ENCODE results near the gene EFCAB8. TPM values are rescaled to one million over a fixed set of nuclear protein-coding genes. Genes with fewer than 3 reads are reported as not detected.

The EFCAB8 gene
- total RNA-seq, 1 donor from 2014 or later: not detected

DNA sequence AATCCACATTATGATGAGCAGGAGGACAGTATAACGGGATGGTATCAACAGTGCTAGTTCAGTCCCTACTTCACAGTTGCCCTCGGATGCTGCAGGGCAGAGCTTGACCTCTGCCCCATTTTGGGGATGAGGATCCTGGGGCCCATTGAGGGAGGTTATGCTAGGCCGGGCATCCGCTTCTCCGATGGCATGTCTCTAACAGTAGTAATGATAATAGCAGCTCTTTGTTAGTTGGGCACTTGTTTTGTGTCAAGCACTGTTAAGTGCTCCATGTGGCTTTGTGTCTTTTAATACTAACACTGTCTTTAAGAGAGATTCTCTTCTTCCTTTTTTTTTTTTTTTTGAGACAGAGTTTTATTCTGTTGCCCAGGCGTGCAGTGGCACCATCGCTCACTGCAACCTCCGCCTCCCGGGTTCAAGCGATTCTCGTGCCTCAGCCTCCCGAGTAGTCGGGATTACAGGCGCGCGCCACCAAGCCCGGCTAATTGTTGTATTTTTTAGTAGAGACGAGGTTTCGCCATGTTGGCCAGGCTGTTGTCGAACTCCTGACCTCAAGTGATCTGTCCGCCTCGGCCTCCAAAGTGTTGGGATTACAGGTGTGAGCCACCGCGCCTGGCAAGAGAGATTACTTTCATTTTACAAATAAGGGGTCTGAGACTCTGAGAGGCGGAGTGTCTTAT is 37.9 kb upstream of the EFCAB8 start:
- no peak for DNase-seq (ENCODE audit: low read depth)
- H3K4me3 ChIP-seq (ENCODE audit: low read depth, low read length): peak overlapping the region; percentile 66
- TF ChIP-seq, protein P1, sequence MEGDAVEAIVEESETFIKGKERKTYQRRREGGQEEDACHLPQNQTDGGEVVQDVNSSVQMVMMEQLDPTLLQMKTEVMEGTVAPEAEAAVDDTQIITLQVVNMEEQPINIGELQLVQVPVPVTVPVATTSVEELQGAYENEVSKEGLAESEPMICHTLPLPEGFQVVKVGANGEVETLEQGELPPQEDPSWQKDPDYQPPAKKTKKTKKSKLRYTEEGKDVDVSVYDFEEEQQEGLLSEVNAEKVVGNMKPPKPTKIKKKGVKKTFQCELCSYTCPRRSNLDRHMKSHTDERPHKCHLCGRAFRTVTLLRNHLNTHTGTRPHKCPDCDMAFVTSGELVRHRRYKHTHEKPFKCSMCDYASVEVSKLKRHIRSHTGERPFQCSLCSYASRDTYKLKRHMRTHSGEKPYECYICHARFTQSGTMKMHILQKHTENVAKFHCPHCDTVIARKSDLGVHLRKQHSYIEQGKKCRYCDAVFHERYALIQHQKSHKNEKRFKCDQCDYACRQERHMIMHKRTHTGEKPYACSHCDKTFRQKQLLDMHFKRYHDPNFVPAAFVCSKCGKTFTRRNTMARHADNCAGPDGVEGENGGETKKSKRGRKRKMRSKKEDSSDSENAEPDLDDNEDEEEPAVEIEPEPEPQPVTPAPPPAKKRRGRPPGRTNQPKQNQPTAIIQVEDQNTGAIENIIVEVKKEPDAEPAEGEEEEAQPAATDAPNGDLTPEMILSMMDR (conservative IDR thresholded peaks at IDR 0.05; ENCODE audit: low read depth, low read length): no peak

GRCh38 chr20:32822225-32822624 is 36.5 kb upstream of the EFCAB8 start:
- TF ChIP-seq, protein P1 (conservative IDR thresholded peaks at IDR 0.05; ENCODE audit: low read depth, low read length): no peak
- no peak for DNase-seq (ENCODE audit: low read depth)
- no peak overlapping the region for H3K4me3 ChIP-seq (ENCODE audit: low read depth, low read length)

GRCh38 chr20:32823078-32823477 is 35.6 kb upstream of the EFCAB8 start:
- no peak for DNase-seq (ENCODE audit: low read depth)
- TF ChIP-seq, protein P1 (conservative IDR thresholded peaks at IDR 0.05; ENCODE audit: low read depth, low read length): peak; percentile 29
- no peak overlapping the region for H3K4me3 ChIP-seq (ENCODE audit: low read depth, low read length)

- no peak overlapping the region for H3K4me3 ChIP-seq (ENCODE audit: low read depth, low read length)
- DNase-seq (ENCODE audit: low read depth): no peak
- TF ChIP-seq, protein P1 (conservative IDR thresholded peaks at IDR 0.05; ENCODE audit: low read depth, low read length): no peak
These were observed 34.8 kb upstream of the EFCAB8 start for GRCh38 chr20:32823737-32824588.

DNA sequence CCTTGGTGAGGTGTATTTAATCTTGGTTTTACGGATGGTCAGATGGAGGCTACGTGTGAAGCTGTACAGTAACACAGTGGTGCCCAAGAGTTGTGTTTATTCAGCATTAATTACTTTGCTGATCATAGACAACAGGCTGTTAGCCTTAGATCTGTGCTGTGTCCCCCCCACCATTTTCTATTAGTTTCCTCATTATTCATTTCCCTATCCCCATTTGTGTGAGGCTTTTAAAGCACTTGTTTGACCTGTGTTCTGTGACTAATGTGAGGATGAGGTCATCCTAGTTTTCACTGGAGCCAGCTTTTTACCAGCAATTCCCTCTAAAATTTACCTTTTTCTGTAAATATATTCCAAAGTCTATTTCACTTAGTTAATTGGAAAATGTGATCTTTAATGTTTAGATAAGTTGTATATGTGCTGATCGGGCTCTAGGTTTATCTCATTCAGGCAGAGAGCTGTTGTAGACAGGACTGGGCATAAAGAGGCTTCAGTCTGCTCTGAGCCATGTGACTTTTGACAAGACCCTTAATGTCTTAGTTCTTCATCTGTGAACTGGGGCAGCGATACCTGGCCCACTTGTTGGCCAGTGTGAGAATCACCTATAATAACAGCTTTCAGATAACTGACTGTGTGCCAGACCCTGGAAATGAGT is 30.6 kb upstream of the EFCAB8 start:
- TF ChIP-seq, protein P1 (conservative IDR thresholded peaks at IDR 0.05; ENCODE audit: low read depth, low read length): no peak
- no peak for DNase-seq (ENCODE audit: low read depth)
- H3K4me3 ChIP-seq (ENCODE audit: low read depth, low read length): no peak overlapping the region

DNA sequence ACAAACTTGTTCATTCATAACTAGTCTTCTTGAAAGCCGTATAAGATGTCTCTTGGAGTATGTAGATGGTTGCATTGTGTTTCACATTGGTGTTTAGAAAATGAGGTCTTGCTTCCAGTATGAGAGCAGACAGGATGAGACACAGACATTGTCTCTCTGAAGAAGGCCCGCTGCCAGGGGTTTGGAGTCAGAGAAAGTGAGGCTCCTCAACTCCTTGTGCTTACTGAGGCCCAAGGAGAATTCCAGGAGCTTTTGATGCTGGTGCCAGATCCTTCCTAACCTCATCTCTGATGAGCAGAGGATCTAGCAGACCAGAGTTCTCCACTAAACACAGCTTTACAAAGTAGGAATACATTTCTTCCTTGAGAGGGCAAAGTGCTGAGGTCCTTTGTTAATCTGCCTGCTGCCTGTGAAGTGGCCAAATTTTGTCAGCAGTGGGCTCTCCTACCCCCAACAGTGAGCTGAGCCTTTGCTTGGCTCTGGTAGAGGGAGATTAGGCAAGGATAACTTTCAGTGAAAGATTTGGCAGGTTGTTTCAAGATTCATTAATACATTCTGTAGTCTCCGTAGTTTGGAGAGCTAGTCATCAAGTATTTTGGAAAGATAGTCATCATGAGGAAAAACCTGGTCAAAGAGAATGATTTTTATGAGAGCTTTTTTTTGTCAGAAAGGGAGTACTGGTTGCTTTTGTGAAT is 29.3 kb upstream of the EFCAB8 start:
- no peak overlapping the region for H3K4me3 ChIP-seq (ENCODE audit: low read depth, low read length)
- TF ChIP-seq, protein P1 (conservative IDR thresholded peaks at IDR 0.05; ENCODE audit: low read depth, low read length): no peak
- no peak for DNase-seq (ENCODE audit: low read depth)
